Lower leg skin (tissue), 4 donors: ENCODE data around the gene SIL1. TPM values are rescaled to one million over a fixed set of nuclear protein-coding genes. Genes with fewer than 3 reads are reported as not detected.
A peak's percentile ranks its signal among the peaks of the same experiment; 100 is the strongest.

Experiments used
- DNase-seq, 2 donors: peaks; one replicate each; pipeline ENCODE4 v3.0.0-alpha.2; 2019; ENCODE audit warnings: low spot score in 2 of 2
- H3K4me3 ChIP-seq: fragments of 200-600 bp; sonication (generic); 2 replicates; pipeline ENCODE4 v1.5.1; 2017; ENCODE audit warnings: mild to moderate bottlenecking, low read depth; ENCODE audit not compliant: poor library complexity, severe bottlenecking
- CTCF ChIP-seq, 3 donors: fragments of 450-650 bp; IDR thresholded peaks; one replicate each; pipeline ENCODE4 v1.5.1; 2016; ENCODE audit warnings: antibody characterized with exemption in 3 of 3, mild to moderate bottlenecking in 3 of 3, moderate library complexity in 2 of 3
- POLR2A ChIP-seq, 2 donors: fragments of 450-650 bp; IDR thresholded peaks; one replicate each; pipeline ENCODE4 v1.6.1; 2016 to 2017; ENCODE audit warnings: antibody characterized with exemption in 2 of 2, mild to moderate bottlenecking in 1 of 2, moderate library complexity in 1 of 2
- WGBS, 2 donors: methylation state at CpG; one replicate each; pipeline ENCODE4 v1.1.5; 2018; 5-methylcytosine and 5-hydroxymethylcytosine counted together
- intact Hi-C: fragments of 100-400 bp; cut with DNase I; formaldehyde crosslinking; loops from one replicate; pipeline ENCODE4 v1.15.0; 2023; ENCODE audit warnings: low total_unique reads
- total RNA-seq, 4 donors: library from RNA; depleted of rRNA; stranded (reverse); fragments of >200 nt; gene quantifications; one replicate each; pipeline ENCODE4 v1.1.0, GENCODE V29; 2016

The SIL1 gene
- total RNA-seq, 4 donors from 2014 or later = 35.1 to 45.4 (median 39.3) TPM

DNA sequence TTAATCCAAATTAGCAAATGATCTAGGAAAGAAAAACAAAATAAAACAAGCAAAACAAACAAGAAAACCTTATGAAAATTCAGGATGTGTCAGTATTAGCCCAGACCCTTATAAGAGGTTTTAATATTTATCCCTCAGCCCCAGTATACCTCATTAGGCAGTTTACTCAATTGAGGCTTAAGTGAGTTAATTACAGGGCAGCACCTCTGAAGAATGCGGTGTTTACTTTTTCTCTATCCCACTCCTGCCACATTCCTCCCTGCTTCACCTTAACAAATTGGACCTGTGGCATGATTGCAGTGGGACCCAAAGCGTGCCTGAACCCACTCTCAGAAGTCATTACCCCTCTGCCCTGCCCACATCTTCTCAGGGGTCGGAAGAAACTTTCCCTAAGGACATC is 67.1 kb downstream of the SIL1 start:
- H3K4me3 ChIP-seq = no peak overlapping the region
- intact Hi-C loops = no loop called here
- TF ChIP-seq POLR2A (IDR thresholded peaks at IDR 0.05) (no peak), CTCF (IDR thresholded peaks at IDR 0.05) (no peak)
- WGBS, 2 donors = 38 to 49% methylated on average over 3 of the region's 3 CpGs
- no peak for DNase-seq

- H3K4me3 ChIP-seq = no peak overlapping the region
- intact Hi-C loops = no loop called here
- WGBS, 2 donors = 87 to 94% methylated on average over 4 of the region's 4 CpGs
- no peak for TF ChIP-seq CTCF (IDR thresholded peaks at IDR 0.05)
- no peak for TF ChIP-seq POLR2A (IDR thresholded peaks at IDR 0.05)
- DNase-seq = no peak
Observed at GRCh38 chr5:139130214-139130613, 68.0 kb downstream of the SIL1 start.

DNA sequence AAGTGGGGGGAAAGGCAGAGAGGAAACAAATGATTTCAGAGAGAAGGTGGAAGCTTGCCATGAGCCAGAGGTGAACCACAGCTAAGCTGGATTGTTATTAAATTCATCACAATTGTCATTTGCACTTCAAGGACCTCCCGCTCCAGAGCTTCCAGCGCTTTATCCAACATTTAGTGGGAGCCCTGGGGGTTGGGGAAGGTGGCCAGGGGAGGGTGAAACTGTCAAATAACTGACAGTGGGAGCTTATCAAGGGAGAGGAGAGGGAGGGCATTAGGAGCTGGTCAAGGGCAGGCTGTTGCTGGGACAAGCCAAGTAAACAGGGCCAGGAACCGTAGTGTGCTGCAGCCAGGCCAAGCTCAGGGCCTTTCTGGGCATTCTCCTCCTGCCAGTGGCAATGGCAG is 71.5 kb downstream of the SIL1 start:
- no peak overlapping the region for H3K4me3 ChIP-seq
- intact Hi-C loops = no loop called here
- 82 to 89% methylated on average over 3 of the region's 3 CpGs for WGBS, 2 donors
- DNase-seq = no peak
- TF ChIP-seq CTCF (IDR thresholded peaks at IDR 0.05) (no peak), POLR2A (IDR thresholded peaks at IDR 0.05) (no peak)

- H3K4me3 ChIP-seq = no peak overlapping the region
- WGBS, 2 donors = 68 to 83% methylated on average over 1 of the region's 1 CpG
- intact Hi-C loops = no loop called here
- DNase-seq = no peak
- TF ChIP-seq POLR2A (IDR thresholded peaks at IDR 0.05) (no peak), CTCF (IDR thresholded peaks at IDR 0.05) (no peak)
Observed at GRCh38 chr5:139125991-139126390, 72.2 kb downstream of the SIL1 start.

GRCh38 chr5:139124774-139125520 is 73.2 kb downstream of the SIL1 start:
- no peak for TF ChIP-seq CTCF (IDR thresholded peaks at IDR 0.05)
- TF ChIP-seq POLR2A (IDR thresholded peaks at IDR 0.05) = no peak
- H3K4me3 ChIP-seq = no peak overlapping the region
- peak in 1 of 2 donors; percentile 39 for DNase-seq
- intact Hi-C loops = no loop called here
- WGBS, 2 donors = 83 to 85% methylated on average over 8 of the region's 8 CpGs

DNA sequence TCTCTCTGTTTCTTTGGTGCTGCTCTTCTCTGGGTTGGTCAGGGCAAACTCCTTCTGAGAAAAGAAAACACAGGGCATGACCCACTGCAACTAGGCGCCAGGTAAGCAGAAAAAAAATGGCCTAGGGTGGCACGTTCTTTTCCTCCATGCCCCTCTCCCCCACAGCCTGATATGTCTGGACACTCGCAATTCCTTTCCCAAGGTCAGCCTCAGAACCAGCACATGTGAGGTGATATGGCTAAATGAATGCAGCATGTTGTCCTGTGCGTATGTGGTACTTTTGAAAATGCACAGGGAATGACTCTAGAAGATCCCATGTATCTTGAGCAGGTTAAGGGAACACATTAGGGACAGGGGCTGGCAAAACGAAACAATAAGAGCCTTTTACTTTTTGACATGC is 77.0 kb downstream of the SIL1 start:
- 89 to 91% methylated on average over 5 of the region's 5 CpGs for WGBS, 2 donors
- no peak for DNase-seq
- TF ChIP-seq POLR2A (IDR thresholded peaks at IDR 0.05) = no peak
- no peak overlapping the region for H3K4me3 ChIP-seq
- intact Hi-C loops = no loop called here
